H1 (cell line): ENCODE measurements around the gene PABPC1L.

Experiments
- CBX8 ChIP-seq: fragments of 300-800, 300-1000 bp; sonication (generic); IDR thresholded peaks from 2 replicates; pipeline ENCODE4 v1.7.1; 2016; ENCODE audit warnings: low read depth, low read length, borderline replicate concordance
- CTCF ChIP-seq, 3 experiments: IDR thresholded peaks; 1 replicate in 2 of 3; 2 replicates in 1 of 3; pipeline versions ENCODE4 v1.5.1 to v1.6.1; 2011; ENCODE audit warnings: low read length in 3 of 3, mild to moderate bottlenecking in 3 of 3, inconsistent platforms in 2 of 3, low read depth in 1 of 3, moderate library complexity in 1 of 3; ENCODE audit not compliant: insufficient read depth in 1 of 3; ENCODE audit errors: control extremely low read depth in 1 of 3
- EZH2 ChIP-seq: fragments of 200-600 bp; sonication (generic); IDR thresholded peaks from 2 replicates; pipeline ENCODE4 v1.7.1; 2012; ENCODE audit warnings: low read depth, mild to moderate bottlenecking, moderate library complexity, low read length, inconsistent platforms; ENCODE audit not compliant: severe bottlenecking
- KDM1A ChIP-seq: fragments of 200-600, 300-600 bp; sonication (generic); IDR thresholded peaks from 2 replicates; pipeline ENCODE4 v1.7.1; 2016; ENCODE audit warnings: mild to moderate bottlenecking, low read length, borderline replicate concordance
- MAX ChIP-seq: IDR thresholded peaks from 2 replicates; pipeline ENCODE4 v1.6.1; 2012; ENCODE audit warnings: inconsistent platforms
- PHF8 ChIP-seq: fragments of 200-600 bp; sonication (generic); conservative IDR thresholded peaks from 2 replicates; pipeline ENCODE4 v1.7.1; 2012; ENCODE audit warnings: low read depth, mild to moderate bottlenecking, inconsistent platforms, low read length, moderate library complexity
- POLR2A ChIP-seq, 2 experiments: IDR thresholded peaks; 1 replicate in 1 of 2; 2 replicates in 1 of 2; pipeline ENCODE4 v1.6.1; 2011; ENCODE audit warnings: low read depth in 2 of 2, low read length in 2 of 2, mild to moderate bottlenecking in 2 of 2; ENCODE audit errors: control extremely low read depth in 1 of 2
- POLR2AphosphoS5 ChIP-seq: IDR thresholded peaks from 2 replicates; pipeline ENCODE4 v1.6.1; 2011; ENCODE audit warnings: low read depth, low read length
- RBBP5 ChIP-seq: IDR thresholded peaks from 2 replicates; pipeline ENCODE4 v1.7.1; 2012; ENCODE audit warnings: low read depth, mild to moderate bottlenecking, inconsistent platforms, low read length, moderate library complexity, borderline replicate concordance
- SAP30 ChIP-seq: fragments of 300-600 bp; sonication (generic); IDR thresholded peaks from 2 replicates; pipeline ENCODE4 v1.7.1; 2012; ENCODE audit warnings: low read length, moderate library complexity, mild to moderate bottlenecking, inconsistent platforms; ENCODE audit not compliant: insufficient read depth, insufficient replicate concordance
- SIX5 ChIP-seq: IDR thresholded peaks from 2 replicates; pipeline ENCODE4 v1.6.1; 2011; ENCODE audit warnings: mild to moderate bottlenecking, low read depth, low read length
- TAF1 ChIP-seq: IDR thresholded peaks from 2 replicates; pipeline ENCODE4 v1.6.1; 2011; ENCODE audit warnings: mild to moderate bottlenecking, low read depth, low read length
- YY1 ChIP-seq: IDR thresholded peaks from 2 replicates; pipeline ENCODE4 v1.6.1; 2011; ENCODE audit warnings: low read depth, mild to moderate bottlenecking, low read length

- TF ChIP-seq SAP30 (no peak), POLR2AphosphoS5 (no peak), CTCF (IDR thresholded peaks at IDR 0.05; ENCODE audit: control extremely low read depth in 1 of 3, insufficient read depth in 1 of 3, low read depth in 1 of 3, low read length in 3 of 3) (no peak), KDM1A (no peak), MAX (no peak), PHF8 (no peak), RBBP5 (no peak), EZH2 (no peak), CBX8 (no peak), YY1 (no peak), TAF1 (no peak), SIX5 (no peak), POLR2A (IDR thresholded peaks at IDR 0.05; ENCODE audit: control extremely low read depth in 1 of 2, low read depth in 2 of 2, low read length in 2 of 2) (no peak)
Measured at GRCh38 chr20:44918761-44919160, 8.9 kb downstream of the PABPC1L start.
